ENCODE measurements around the gene CXCL10. TPM values are rescaled to one million over a fixed set of nuclear protein-coding genes. Genes with fewer than 3 reads are reported as not detected.

CXCL10 gene
- total RNA-seq (ENCODE audit: low replicate concordance) = not detected in 2 replicates

GRCh38 chr4:76023389-76023788 is at the start of gene CXCL10:
Gene CXCL10 (minus strand): TSS chr4:76023497. CDS start chr4:76023431, 66 bp downstream.
- Histone ChIP-seq H3F3A (ENCODE audit: low read depth) (no peaks in the 10 kb centered on the region), H3K79me2 (ENCODE audit: low read depth) (no peaks in the 10 kb centered on the region), H3K4me2 (no peak within 1 kb of the TSS), H3K9ac (no peak within 1 kb of the TSS), H3K27me3 (no peaks in the 10 kb centered on the region), H3K36me3 (no peaks in the 10 kb centered on the region), H3K27ac (no peak within 1 kb of the TSS), H3K9me3 (ENCODE audit: low read depth) (no peaks in the 10 kb centered on the region), H4K20me1 (ENCODE audit: low read depth) (no peaks in the 10 kb centered on the region), H3K4me1 (no peaks in the 10 kb centered on the region), H3K4me3 (no peak within 1 kb of the TSS), H2AFZ (replicated peaks) (no peak within 1 kb of the TSS)
- Mint-ChIP-seq H3K9me3 (no peaks in the 10 kb centered on the region), H3K4me1 (peaks cover 4% of the 10 kb centered on the region), H3K27me3 (ENCODE audit: insufficient read depth, low read depth) (peaks cover 2% of the 10 kb centered on the region), H3K27ac (no peak within 1 kb of the TSS), H3K36me3 (no peaks in the 10 kb centered on the region), H3K4me3 (no peak within 1 kb of the TSS)
- DNase-seq (ENCODE audit: low spot score) = no peak
- no peak for TF ChIP-seq EZH2phosphoT487 (IDR thresholded peaks at IDR 0.05)
- TF ChIP-seq EZH2 (IDR thresholded peaks at IDR 0.05) = no peak

- Histone ChIP-seq H4K20me1 (ENCODE audit: low read depth) (no peaks in the 10 kb centered on the region), H3K79me2 (ENCODE audit: low read depth) (no peaks in the 10 kb centered on the region), H3K27ac (no peak overlapping the region), H3K4me1 (peaks cover 10% of the 10 kb centered on the region), H3K4me2 (peak overlapping the region; percentile 25), H3K9me3 (ENCODE audit: low read depth) (no peaks in the 10 kb centered on the region), H3K36me3 (no peaks in the 10 kb centered on the region), H2AFZ (replicated peaks) (peak overlapping the region; percentile 97), H3F3A (ENCODE audit: low read depth) (no peaks in the 10 kb centered on the region), H3K9ac (no peak overlapping the region), H3K4me3 (no peak overlapping the region), H3K27me3 (no peaks in the 10 kb centered on the region)
- no peaks in the 10 kb centered on the region for H3K36me3 Mint-ChIP-seq
- H3K4me3 Mint-ChIP-seq = no peak overlapping the region
- H3K4me1 Mint-ChIP-seq = no peaks in the 10 kb centered on the region
- no peaks in the 10 kb centered on the region for H3K9me3 Mint-ChIP-seq
- H3K27me3 Mint-ChIP-seq (ENCODE audit: insufficient read depth, low read depth) = no peaks in the 10 kb centered on the region
- H3K27ac Mint-ChIP-seq = no peak overlapping the region
- no peak for TF ChIP-seq EZH2phosphoT487 (IDR thresholded peaks at IDR 0.05)
- no peak for TF ChIP-seq CTCF (IDR thresholded peaks at IDR 0.05)
- peak; percentile 20 for DNase-seq (ENCODE audit: low spot score)
These were observed 49.5 kb upstream of the CXCL10 start for GRCh38 chr4:76072760-76073159.

DNA sequence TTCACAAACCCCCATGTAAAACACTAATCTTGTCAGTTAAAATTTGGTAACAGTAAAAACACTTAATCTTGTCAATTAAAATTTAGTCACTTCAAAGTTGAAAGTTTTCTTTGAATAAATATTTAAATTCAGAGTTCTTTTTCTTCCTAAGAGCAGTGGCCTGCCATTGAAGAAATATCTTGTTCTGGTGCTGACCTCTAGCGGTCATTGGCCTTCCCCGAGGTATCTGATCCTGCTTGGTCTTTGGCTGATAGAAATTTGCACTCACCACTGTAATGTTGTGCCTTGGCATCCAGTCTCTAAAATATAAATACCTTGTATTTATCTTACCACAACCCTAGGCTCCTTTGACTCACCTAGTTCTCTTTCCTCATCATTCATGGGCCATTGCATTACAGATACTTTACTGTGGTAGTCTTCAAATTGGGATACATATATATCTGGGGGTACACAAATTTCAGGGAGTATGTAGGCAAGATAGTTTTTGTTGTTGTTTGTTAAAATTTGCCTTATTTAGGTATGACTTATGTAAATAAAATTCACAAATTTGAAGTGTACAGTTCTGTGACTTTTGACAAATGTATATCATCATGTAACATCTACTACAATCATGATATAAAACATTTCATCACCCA is 44.5 kb upstream of the CXCL10 start:
- H3K4me1 Mint-ChIP-seq = no peaks in the 10 kb centered on the region
- Histone ChIP-seq H3K4me2 (no peak overlapping the region), H2AFZ (replicated peaks) (no peak overlapping the region), H3K36me3 (no peaks in the 10 kb centered on the region), H3K27me3 (no peaks in the 10 kb centered on the region), H3K4me1 (peaks cover 5% of the 10 kb centered on the region), H3K27ac (no peak overlapping the region), H3K9ac (no peak overlapping the region), H3K9me3 (ENCODE audit: low read depth) (no peaks in the 10 kb centered on the region), H3F3A (ENCODE audit: low read depth) (no peaks in the 10 kb centered on the region), H3K79me2 (ENCODE audit: low read depth) (no peaks in the 10 kb centered on the region), H3K4me3 (no peak overlapping the region), H4K20me1 (ENCODE audit: low read depth) (no peaks in the 10 kb centered on the region)
- H3K4me3 Mint-ChIP-seq = no peak overlapping the region
- H3K27me3 Mint-ChIP-seq (ENCODE audit: insufficient read depth, low read depth) = no peaks in the 10 kb centered on the region
- no peak overlapping the region for H3K27ac Mint-ChIP-seq
- DNase-seq (ENCODE audit: low spot score) = peak; percentile 81
- no peaks in the 10 kb centered on the region for H3K36me3 Mint-ChIP-seq
- TF ChIP-seq EZH2phosphoT487 (IDR thresholded peaks at IDR 0.05) = no peak
- TF ChIP-seq EZH2 (IDR thresholded peaks at IDR 0.05) = no peak
- TF ChIP-seq CTCF (IDR thresholded peaks at IDR 0.05) = peak; percentile 96
- H3K9me3 Mint-ChIP-seq = no peaks in the 10 kb centered on the region

GRCh38 chr4:76066546-76066945 is 43.2 kb upstream of the CXCL10 start:
- no peaks in the 10 kb centered on the region for H3K9me3 Mint-ChIP-seq
- no peak overlapping the region for H3K4me2 ChIP-seq
- no peak overlapping the region for H3K9ac ChIP-seq
- TF ChIP-seq EZH2 (IDR thresholded peaks at IDR 0.05) = no peak
- no peak for TF ChIP-seq CTCF (IDR thresholded peaks at IDR 0.05)
- TF ChIP-seq EZH2phosphoT487 (IDR thresholded peaks at IDR 0.05) = no peak
- H3F3A ChIP-seq (ENCODE audit: low read depth) = no peaks in the 10 kb centered on the region
- no peaks in the 10 kb centered on the region for H3K4me1 ChIP-seq
- H3K36me3 Mint-ChIP-seq = no peaks in the 10 kb centered on the region
- H2AFZ ChIP-seq (replicated peaks) = no peak overlapping the region
- no peak overlapping the region for H3K27ac Mint-ChIP-seq
- no peak for DNase-seq (ENCODE audit: low spot score)
- H3K27me3 Mint-ChIP-seq (ENCODE audit: insufficient read depth, low read depth) = no peaks in the 10 kb centered on the region
- no peaks in the 10 kb centered on the region for H3K79me2 ChIP-seq (ENCODE audit: low read depth)
- H3K27ac ChIP-seq = no peak overlapping the region
- no peaks in the 10 kb centered on the region for H3K27me3 ChIP-seq
- H3K9me3 ChIP-seq (ENCODE audit: low read depth) = no peaks in the 10 kb centered on the region
- no peaks in the 10 kb centered on the region for H3K4me1 Mint-ChIP-seq
- H3K4me3 ChIP-seq = no peak overlapping the region
- no peak overlapping the region for H3K4me3 Mint-ChIP-seq
- H4K20me1 ChIP-seq (ENCODE audit: low read depth) = no peaks in the 10 kb centered on the region
- H3K36me3 ChIP-seq = no peaks in the 10 kb centered on the region

Measured in neural progenitor cell (in vitro differentiated cells).